SKM-1 treated with dmso at 0.1 percent for 144 hours (cell line): ENCODE results near the gene OR5M8.

Source experiments
- DNase-seq: peaks from one replicate; lab custom pipeline; 2025; ENCODE audit not compliant: unreplicated experiment; lab: John Stamatoyannopoulos, UW

The OR5M8 gene

DNA sequence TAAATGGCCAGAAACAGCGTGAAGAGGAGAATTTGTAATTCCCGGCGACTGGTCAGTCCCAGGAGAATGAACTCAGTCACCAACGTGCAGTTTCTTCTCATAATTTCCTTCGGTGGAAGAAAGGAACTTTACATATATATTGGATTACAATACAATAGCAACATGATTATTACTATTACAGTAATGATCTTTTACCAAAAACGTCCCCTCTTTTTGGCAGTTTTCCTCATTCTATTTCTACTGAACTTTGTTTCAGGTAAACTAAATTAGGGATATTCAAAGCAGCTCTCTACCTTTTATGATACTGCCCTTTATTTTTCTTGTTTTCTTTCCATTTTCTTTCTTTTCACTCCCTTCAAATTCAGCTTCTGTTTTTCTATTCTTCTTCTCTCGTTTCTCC lies at the start of gene OR5M8:
OR5M8 (minus strand) TSS at position 101 of the 400 bp plus-strand sequence; CDS start at position 101, 0 bp downstream.
- DNase-seq, result no peak

DNA sequence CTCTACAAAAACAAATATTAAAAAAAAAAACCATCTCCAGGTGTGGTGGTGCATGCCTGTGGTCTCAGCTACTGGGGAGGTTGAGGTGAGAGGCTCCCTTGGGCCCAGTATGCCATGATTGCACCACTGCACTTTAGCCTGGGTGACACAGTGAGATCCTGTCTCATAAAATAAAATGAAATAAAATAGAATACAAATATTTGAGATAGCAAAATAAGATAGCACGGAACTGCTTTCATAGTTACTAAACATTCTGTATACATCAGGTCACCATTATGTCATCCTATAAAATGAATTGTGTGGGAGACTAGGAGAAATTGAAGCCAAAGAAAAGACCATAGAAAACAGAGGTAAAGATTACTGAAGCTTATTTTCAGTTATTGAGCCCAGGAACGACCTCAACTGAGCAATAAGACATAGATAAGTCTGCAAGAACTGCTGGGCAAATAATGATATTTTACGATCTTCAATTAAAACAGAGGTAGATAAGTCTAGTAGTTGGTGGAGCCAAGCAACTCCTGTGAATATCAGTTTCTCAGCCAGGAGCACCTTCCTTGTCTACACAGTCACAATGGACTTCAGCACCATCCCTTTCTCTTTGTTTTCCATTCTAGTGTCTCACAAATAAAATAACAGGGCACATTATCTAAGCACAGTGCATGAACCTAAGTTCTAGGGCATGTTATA lies 42.0 kb upstream of the OR5M8 start:
- no peak for DNase-seq

DNA sequence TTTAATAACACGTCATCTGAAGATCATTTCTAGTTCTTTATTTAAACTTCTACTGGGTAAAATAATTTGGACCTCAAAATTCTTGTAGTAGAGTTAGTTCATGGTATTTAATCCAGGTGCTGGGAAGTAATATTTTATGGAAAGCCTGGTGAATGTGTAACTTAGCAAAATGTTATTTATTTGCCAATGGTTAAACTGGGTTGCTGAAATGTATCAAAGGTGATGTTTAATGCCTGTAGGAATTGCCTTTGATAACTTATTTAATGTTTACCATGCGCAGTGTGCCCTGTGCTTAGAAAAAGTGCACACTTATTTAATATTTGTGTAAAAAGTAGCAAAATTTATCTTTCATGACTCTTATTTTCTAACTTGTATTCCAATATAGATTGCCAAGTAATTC lies 40.7 kb upstream of the OR5M8 start:
- no peak for DNase-seq

DNA sequence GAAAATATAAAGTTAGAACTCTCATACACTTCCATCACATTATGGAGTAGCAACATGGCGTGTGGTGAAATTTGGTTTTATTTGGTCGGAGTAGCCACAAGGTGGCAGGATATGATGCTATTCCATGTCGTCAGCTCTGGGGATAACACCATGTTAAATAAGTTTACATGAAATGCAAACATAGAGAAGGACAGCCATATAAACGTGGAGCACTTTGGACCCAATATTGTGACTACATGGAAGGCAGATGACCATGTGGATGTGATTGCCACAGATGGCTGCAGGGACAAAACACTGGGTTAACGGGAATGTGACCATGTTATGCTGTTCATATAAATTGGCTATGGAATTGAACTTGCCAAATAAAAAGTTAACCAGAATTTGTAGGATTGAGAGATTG lies 30.8 kb upstream of the OR5M8 start:
- DNase-seq, result no peak

DNA sequence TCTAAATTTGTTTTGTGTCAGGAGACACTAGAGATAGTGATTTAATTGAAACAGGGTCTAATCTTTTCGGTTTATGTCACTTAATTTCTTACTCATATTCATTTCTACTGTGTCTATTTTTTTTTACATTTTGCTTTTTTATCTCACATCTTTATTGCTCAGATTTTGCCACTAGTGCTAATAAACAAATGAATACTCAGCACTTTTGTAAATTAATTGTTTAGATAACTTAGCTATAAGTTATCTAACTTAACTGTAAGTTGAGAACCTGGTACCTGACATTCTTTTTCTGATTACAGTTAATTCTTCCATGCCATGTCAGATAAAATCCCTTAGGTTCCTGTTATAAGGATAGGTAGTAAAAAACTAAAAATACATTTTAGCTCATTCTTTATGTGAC lies 22.1 kb upstream of the OR5M8 start:
- no peak for DNase-seq

DNA sequence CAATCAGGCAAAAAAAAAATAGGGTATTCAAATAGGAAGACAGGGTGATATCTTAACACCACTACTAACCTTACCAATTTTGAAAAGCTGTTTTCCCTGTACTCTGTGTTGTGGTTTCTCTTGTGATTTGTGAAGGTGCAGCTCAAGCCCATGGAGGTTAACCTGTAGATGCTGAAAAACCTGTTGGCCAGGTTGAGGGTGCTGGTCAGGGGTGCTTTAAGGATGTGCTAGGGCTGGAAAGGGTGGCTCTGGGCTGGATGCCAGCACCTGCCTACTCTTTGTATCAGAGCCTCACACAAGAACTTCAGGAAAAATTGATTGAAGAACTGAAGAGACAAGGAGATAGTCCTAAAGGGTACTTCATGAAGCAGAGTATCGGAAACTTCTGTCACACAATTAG lies 18.3 kb upstream of the OR5M8 start:
- no peak for DNase-seq

DNA sequence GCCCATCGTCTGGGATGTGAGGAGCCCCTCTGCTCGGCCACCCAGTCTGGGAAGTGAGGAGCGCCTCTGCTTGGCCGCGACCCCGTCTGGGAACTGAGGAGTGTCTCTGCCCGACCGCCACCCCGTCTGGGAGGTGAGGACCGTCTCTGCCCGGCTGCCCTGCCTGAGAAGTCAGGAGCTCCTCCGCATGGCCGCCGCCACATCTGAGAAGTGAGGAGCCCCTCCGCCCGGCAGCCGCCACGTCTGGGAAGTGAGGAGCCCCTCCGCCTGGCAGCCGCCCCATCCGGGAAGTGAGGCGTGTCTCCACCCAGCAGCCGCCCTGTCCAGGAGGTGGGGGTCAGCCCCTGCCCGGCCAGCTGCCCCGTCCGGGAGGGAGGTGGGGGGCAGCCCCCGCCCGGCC lies 5.8 kb upstream of the OR5M8 start:
- no peak for DNase-seq

DNA sequence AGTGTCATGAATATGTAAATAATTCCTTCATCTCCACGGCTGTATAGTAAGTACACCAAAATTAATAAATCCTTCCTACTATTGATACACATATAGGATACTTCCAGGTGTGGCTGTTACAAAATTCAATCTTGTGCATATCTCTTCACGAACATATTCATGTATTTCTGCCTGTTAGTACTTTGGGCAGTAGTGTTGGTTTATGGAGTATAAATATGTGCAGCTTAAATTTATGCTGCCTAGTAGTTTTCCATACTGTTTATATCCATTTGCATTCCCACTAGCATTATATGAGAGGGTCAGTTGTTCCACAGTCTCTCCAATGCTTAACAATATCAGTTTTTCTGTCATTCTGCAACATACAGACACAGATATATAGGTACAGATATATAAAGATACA lies 3.9 kb upstream of the OR5M8 start:
- DNase-seq, result no peak

DNA sequence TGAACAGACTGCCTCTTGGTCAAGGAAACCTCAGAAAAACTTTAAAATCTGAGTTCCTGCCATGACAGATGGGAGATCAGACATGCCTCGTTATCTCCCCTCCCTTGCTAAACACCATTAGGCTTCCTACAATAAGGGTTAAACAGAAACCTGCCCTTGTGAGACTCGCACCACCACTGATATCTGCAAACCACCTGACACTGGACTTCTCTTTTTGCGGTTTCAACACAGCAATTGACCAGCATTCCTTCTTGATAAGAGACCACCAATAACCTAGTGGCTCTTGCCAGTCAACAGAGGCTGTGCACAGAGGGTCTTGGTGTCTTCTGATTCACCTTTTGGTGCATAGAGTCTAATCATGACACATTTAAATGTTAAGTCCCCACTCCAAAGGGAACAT lies 4.4 kb downstream of the OR5M8 start:
- DNase-seq, result no peak

DNA sequence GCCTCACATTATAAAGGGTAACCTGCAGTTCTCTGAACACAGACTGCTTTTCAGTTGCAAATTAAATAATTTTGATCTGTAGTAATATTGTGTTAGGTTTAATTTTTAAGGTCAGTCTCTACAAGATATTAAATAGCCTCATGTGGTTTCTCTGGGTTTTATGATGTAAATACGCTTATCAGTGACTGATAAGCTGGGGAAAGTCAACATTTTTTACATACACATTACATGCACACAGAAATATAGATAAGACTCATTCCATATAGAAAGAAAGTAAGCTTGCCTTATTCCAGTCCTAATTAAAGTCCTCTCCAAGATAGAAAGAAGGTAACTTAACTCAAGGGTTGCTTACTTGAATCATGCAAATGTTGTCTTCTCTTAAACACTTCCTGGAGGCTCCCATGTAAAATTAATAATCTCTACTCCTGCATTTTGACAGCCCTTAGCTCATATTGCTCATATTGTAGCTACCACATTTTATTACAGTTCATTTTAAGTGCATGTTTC lies 16.4 kb downstream of the OR5M8 start:
- DNase-seq, result no peak

DNA sequence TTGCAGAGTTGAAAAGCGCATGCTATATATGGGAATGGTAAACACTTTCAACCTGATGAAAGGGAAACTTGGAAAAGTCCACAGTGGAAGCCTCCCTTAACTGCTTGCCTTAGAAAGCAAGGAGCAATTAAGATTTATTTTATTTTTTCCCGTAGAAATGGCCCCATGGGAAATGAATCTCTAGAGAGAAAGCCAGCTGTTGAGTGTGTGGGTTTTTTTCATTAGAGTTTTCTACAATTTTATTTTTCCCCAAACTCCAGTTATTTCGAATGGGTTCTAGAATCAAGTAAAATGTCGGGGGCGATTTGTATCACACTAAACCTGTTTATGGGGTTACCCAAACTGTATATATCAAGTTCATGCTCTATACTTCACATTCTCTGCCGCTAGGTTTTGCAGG lies 17.9 kb downstream of the OR5M8 start, which contains the start of gene OR5M3:
OR5M3 (minus strand) TSS at position 101 of the 400 bp plus-strand sequence. CDS start 2,855 bp downstream, outside the sequence.
- DNase-seq, result no peak

DNA sequence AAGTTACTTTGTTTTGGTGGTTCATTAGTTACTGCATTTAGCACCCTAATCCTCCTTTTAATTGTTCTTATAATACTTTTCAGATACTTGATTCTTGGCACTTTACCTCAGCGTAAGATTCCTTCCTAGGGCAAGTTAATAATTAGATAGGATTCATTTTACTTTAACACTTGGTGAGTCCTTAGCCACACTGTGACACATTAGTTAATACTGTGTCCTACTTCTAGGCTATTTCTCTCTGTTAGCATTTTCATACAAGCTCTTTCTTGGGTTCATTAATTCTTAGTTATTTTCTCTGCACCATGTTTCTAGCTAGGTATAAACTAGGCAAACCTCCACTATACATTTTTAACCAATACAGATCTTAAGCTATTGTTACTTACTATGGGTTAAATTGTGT lies 34.1 kb downstream of the OR5M8 start:
- DNase-seq, result no peak

DNA sequence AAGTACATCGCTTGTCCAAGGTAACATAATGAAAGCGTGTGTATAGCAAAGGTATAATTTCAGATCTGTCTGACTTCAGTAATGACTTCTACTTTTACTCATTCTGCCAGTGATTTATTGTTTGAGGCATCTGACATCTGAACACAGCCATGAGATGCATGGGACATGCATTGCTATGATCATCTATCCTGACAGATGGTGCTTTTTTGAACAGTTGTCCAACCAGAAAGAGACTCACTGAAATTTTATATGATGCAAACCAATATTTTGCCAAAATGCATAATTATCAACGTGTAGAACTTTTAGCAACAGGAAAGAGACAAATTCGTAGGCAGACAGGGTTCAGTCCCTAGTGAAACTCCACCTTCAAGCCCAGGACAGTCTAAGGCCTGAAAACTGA lies 37.6 kb downstream of the OR5M8 start:
- DNase-seq, result no peak
